Measurements from ENCODE around the gene IL1RAPL1.

DNA sequence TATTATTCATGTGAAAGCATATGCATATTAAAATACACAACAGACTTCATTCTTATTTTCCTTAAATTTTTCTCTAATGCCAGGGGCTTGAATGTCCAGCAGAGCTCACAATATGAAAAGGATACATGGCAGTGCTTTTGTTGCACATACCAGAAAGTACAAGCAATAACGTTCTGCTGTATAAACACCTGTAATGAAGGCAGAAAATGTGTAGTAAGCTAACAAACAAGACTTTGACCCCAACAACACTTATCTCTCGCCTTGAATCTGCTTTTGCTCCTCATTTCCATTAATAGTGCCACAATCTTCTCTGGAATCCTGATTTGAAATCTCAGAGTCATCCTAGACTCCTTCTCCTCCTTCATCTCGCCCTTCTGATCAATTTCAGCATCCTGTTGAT, 687.3 kb downstream of the IL1RAPL1 start:
- TF ChIP-seq SMARCC2 (IDR thresholded peaks at IDR 0.05; ENCODE audit: low read depth), result no peak
- no peak for TF ChIP-seq MLX (CRISPR knock-in tag; conservative IDR thresholded peaks at IDR 0.05)
- TF ChIP-seq FOXM1 (IDR thresholded peaks at IDR 0.05; ENCODE audit: low read depth), result no peak
- no peak for TF ChIP-seq FOXM1 (CRISPR knock-in tag; IDR thresholded peaks at IDR 0.05; ENCODE audit: low read depth)

Data from K562 (cell line).